ENCODE measurements around the gene MAGI3. TPM values are rescaled to one million over a fixed set of nuclear protein-coding genes. Genes with fewer than 3 reads are reported as not detected.

MAGI3 gene
- total and polyA plus RNA-seq, 2 of the 13 experiments (the other 11 are each of a cell fraction or from before 2014, with no cell fraction given): 4.0 to 11.8 TPM

DNA sequence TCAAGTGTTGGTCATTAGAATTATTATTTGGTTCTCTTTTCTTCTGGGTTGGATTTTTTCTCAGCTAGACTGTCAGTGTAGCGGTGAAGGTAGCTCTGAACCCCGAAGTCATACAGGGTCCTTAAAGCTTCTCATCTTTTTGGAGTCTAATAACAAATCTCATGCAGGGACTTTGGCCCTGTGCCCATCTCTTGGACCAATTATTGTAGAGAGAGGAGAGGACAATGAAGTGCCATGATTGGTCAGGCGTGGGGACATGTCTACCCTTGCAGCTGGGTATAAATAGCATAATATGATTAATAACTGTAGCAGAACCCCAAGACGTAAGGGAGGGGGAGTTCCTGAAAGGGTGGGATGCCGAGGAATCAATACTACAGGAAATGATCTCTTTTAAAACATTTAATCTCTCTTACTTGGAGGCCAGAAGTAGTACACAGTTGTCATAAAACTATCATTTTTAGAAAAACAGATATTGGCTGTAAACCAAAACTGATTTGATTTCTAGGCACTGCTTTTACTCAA, 8.8 kb downstream of the MAGI3 start (continued):
- TF ChIP-seq, protein P1, sequence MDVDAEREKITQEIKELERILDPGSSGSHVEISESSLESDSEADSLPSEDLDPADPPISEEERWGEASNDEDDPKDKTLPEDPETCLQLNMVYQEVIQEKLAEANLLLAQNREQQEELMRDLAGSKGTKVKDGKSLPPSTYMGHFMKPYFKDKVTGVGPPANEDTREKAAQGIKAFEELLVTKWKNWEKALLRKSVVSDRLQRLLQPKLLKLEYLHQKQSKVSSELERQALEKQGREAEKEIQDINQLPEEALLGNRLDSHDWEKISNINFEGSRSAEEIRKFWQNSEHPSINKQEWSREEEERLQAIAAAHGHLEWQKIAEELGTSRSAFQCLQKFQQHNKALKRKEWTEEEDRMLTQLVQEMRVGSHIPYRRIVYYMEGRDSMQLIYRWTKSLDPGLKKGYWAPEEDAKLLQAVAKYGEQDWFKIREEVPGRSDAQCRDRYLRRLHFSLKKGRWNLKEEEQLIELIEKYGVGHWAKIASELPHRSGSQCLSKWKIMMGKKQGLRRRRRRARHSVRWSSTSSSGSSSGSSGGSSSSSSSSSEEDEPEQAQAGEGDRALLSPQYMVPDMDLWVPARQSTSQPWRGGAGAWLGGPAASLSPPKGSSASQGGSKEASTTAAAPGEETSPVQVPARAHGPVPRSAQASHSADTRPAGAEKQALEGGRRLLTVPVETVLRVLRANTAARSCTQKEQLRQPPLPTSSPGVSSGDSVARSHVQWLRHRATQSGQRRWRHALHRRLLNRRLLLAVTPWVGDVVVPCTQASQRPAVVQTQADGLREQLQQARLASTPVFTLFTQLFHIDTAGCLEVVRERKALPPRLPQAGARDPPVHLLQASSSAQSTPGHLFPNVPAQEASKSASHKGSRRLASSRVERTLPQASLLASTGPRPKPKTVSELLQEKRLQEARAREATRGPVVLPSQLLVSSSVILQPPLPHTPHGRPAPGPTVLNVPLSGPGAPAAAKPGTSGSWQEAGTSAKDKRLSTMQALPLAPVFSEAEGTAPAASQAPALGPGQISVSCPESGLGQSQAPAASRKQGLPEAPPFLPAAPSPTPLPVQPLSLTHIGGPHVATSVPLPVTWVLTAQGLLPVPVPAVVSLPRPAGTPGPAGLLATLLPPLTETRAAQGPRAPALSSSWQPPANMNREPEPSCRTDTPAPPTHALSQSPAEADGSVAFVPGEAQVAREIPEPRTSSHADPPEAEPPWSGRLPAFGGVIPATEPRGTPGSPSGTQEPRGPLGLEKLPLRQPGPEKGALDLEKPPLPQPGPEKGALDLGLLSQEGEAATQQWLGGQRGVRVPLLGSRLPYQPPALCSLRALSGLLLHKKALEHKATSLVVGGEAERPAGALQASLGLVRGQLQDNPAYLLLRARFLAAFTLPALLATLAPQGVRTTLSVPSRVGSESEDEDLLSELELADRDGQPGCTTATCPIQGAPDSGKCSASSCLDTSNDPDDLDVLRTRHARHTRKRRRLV (CRISPR knock-in tag; IDR thresholded peaks at IDR 0.05): no peak
- no peak for TF ChIP-seq MEF2D (CRISPR knock-in tag; IDR thresholded peaks at IDR 0.05)

DNA sequence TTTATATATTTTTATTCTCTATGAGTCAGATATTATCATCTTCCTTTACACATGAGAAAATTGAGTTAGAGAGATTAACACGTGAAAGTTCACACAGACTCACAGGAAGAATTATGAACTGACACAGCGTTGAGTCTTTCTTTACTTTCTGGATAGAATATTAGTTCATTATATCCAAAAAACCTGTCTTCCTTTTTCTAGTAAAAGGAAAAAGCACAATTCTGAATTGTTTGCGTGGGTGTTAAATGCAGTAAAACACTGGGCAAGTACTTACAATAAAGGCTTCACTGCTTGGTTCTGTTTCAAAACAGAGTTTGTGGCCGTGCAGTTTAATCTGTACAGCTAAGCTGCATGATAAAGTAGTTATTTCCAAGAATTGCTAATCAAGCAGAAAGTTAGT, 10.8 kb downstream of the MAGI3 start:
- intact Hi-C loops (cut with micrococcal nuclease; ENCODE audit: unreplicated experiment): no loop called here
- ChIA-PET POLR2A (no interaction called here), CTCF (ENCODE audit: low intra/inter-chr PET ratio, low total read pairs) (no interaction called here)
- ATAC-seq (no peak), DNase-seq (ENCODE audit: low spot score) (no peak), FAIRE-seq (no peak)
- Histone ChIP-seq H2AFZ (ENCODE audit: low read length) (no peak overlapping the region), H3K79me2 (ENCODE audit: insufficient read depth, low read length) (peaks cover 81% of the 10 kb centered on the region), H3K4me3 (replicated peaks in 1 of 3; ENCODE audit: insufficient read depth in 1 of 3, low read depth in 2 of 3, low read length in 3 of 3) (no peak overlapping the region), H3K27me3 (ENCODE audit: control insufficient read depth in 1 of 2, insufficient read depth in 2 of 2, low read length in 2 of 2) (no peaks in the 10 kb centered on the region), H4K20me1 (ENCODE audit: insufficient read depth, low read length) (peaks cover 3% of the 10 kb centered on the region; the same call in 1 of the 2 replicates), H3K4me2 (ENCODE audit: low read depth, low read length) (no peak overlapping the region), H3K36me3 (replicated peaks in 1 of 2; ENCODE audit: control insufficient read depth in 1 of 2, insufficient read depth in 2 of 2, low read length in 2 of 2) (peaks cover 0 to 2% of the 10 kb centered on the region in 2 experiments; a peak in 1 of 5 replicates), H3K4me1 (ENCODE audit: insufficient read depth, low read length) (peaks cover 25% of the 10 kb centered on the region), H3K27ac (ENCODE audit: extremely low read length, insufficient read depth, low read length) (no peak overlapping the region), H3K9ac (ENCODE audit: insufficient read depth, low read depth, low read length) (no peak overlapping the region), H3K9me3 (ENCODE audit: low read length) (no peaks in the 10 kb centered on the region)
- BruUV-seq (replicated peaks): no TSS peak
- WGBS (ENCODE audit: low lambda C conversion rate): 94% methylated on average over 4 of the region's 4 CpGs
- TF ChIP-seq ZNF232 (CRISPR knock-in tag; IDR thresholded peaks at IDR 0.05; ENCODE audit: borderline replicate concordance) (no peak), NBN (conservative IDR thresholded peaks at IDR 0.05) (no peak), AHR (CRISPR knock-in tag; IDR thresholded peaks at IDR 0.05) (no peak), ZNF562 (CRISPR knock-in tag; IDR thresholded peaks at IDR 0.05; ENCODE audit: borderline replicate concordance) (no peak), ZNF253 (CRISPR knock-in tag; IDR thresholded peaks at IDR 0.05; ENCODE audit: borderline replicate concordance) (no peak), DPF2 (CRISPR knock-in tag; IDR thresholded peaks at IDR 0.05; ENCODE audit: borderline replicate concordance, low read depth) (no peak), ZNF672 (CRISPR knock-in tag; IDR thresholded peaks at IDR 0.05) (no peak), ZIK1 (CRISPR knock-in tag; IDR thresholded peaks at IDR 0.05; ENCODE audit: borderline replicate concordance, low read depth) (no peak), ZBTB20 (CRISPR knock-in tag; IDR thresholded peaks at IDR 0.05; ENCODE audit: borderline replicate concordance, low read depth) (no peak), IKZF1 (IDR thresholded peaks at IDR 0.05) (no peak)
- in situ Hi-C loops (cut with HindIII; ENCODE audit: extremely low pct_ligation_motif_present, low pct_unique_long_range_greater_than_20kb): no loop called here
